Stimulated activated CD4-positive, alpha-beta T cell treated with anti-CD3 and anti-CD28 coated beads, Interleukin-2, amount 100 ng/mL, for 24 hours (primary cell): Measurements from ENCODE around the gene GCDH.
"Not testable (repeated sequence)": the region's sequence is repeated elsewhere in the genome, so short reads cannot be mapped to it uniquely, and the experiment has no call there.

ENCODE experiments used
- DNase-seq, 2 donors: peaks; one replicate each; pipeline ENCODE4 v3.0.0-alpha.2; 2020

Gene GCDH

DNA sequence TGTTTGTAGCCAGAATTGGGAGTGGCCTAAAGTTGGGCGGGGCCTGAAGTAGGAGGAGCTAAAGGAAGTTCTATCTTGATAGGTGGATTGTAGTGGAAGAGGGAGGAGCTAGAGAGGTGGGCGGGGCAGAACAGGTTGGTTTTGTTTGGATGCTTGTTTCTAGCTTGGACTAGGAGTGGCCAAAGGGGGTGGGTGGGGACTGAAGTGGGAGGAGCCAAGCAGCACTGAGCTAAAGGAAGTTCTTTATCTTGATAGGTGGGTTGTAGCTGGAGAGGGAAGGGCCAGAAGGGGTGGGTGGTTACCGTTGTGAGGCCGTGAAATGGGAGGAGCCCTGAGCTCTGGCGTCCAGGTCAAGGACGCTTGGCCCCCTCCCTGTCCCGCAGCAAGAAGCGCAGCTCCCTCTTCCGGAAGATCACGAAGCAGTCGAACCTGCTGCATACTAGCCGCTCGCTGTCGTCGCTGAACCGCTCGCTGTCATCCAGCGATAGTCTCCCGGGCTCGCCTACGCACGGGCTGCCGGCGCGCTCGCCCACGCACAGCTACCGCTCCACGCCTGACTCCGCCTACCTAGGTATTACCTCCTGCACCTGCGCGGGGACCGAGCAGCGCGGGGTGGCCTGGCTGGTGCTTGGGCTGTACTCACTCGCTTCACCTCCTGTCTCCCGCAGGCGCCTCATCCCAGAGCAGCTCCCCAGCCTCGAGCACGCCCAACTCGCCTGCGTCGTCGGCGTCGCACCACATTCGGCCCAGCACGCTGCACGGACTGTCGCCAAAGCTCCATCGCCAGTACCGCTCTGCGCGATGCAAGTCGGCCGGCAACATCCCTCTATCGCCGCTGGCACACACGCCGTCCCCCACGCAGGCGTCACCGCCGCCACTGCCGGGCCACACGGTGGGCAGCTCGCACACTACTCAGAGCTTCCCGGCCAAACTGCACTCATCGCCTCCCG lies 17.7 kb upstream of the GCDH start:
- peak; percentile 50 to 63 for DNase-seq

DNA sequence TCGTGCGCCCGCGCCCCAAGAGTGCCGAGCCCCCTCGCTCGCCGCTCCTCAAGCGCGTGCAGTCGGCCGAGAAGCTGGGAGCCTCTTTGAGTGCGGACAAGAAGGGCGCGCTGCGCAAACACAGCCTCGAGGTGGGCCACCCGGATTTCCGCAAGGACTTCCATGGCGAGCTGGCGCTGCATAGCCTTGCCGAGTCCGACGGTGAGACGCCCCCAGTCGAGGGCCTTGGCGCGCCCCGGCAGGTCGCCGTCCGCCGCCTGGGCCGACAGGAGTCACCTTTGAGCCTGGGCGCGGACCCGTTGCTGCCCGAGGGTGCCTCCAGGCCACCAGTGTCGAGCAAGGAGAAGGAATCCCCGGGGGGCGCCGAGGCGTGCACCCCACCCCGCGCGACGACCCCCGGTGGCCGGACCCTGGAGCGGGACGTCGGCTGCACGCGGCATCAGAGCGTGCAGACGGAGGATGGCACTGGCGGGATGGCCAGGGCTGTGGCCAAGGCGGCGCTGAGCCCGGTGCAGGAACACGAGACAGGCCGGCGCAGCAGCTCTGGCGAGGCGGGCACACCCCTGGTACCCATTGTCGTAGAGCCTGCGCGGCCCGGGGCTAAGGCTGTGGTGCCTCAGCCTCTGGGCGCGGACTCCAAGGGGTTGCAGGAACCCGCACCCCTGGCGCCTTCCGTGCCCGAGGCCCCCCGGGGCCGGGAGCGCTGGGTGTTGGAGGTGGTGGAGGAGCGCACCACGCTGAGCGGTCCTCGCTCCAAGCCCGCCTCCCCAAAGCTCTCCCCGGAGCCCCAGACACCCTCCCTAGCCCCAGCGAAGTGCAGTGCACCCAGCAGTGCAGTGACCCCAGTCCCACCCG lies 16.8 kb upstream of the GCDH start:
- DNase-seq: no peak

DNA sequence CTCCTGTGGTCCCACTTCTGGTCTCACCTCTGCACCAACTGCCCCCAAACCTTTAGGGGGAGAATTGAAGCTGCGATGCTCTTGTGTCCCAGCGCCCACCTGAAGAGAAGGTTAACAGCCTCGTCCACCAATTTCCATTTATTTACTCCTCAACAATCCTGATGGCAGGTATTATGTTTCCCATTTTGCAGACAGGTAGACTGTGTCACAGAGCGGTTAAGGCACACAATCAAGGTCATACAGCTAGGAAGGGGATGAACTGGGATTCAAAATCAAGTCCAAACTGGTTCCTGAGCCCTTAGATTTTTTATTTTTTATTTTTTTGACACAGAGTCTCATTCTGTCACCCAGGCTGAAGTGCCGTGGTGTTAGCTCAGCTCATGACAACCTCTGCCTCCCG lies 15.9 kb upstream of the GCDH start:
- DNase-seq: no peak

DNA sequence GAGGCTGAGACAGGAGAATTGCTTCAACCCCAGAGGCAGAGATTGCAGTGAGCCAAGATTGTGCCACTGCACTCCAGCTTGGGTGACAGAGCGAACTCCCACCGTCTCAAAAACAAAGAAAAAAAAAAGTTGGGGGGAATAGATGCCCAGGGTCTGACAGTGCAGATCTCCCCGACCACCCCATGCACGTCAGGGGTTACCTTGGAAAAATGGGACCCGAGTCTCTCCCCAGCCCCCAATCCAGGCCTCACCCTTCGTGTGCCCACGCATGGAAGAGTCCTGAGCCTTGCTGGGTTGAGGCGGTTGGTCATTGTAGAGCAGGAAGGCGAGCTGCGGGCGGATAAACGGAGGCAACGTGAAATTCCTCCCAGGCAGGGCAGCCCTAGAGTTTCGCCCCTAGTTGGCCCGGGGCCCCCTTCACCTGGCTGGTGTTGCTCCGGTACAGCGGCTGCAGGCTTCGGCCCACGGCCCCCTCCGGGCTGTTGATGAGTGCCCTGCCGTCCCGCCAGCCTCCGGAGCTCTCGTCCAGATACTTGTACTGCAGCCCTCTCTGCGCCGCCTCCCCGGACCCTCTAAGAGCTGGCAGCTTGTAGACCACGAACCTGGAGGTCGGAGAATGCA lies 10.3 kb upstream of the GCDH start:
- peak in 1 of 2 donors; percentile 31 for DNase-seq

DNA sequence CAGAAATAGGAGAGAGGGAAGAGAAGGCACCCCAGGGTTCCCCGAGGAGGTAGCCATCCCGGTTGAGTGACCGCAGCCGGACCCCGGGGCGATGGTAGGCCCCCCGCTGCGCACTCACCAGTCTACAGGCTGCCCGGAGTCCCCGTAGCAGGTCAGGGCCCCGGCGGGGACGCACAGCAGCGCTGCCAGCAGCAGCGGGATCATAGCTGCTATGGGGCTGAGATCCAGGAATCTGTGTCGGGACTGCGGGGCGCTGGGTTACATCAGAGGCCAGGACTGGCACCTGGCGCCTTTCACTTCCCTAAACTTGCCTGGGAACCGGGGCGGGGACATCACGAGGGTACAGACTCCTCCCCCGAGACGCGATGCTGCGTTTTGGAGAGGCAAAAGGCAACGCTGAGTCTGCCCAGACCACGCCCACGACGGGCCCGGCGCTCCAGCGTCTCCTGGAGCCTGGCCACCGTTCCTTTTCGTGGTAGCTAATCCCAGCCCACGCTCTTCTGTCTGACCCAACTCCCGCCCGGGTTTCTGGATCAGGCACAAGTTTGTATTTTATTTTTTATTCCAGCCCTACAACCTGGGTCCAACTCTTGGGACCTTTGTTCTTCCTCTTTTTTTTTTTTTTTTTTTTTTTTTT lies 9.7 kb upstream of the GCDH start, which contains the start of gene DNASE2:
Gene DNASE2 (minus strand): TSS at position 278 of the 637 bp plus-strand sequence. CDS start 74 bp downstream, at position 204.
- peak; percentile 92 to 97 for DNase-seq

DNA sequence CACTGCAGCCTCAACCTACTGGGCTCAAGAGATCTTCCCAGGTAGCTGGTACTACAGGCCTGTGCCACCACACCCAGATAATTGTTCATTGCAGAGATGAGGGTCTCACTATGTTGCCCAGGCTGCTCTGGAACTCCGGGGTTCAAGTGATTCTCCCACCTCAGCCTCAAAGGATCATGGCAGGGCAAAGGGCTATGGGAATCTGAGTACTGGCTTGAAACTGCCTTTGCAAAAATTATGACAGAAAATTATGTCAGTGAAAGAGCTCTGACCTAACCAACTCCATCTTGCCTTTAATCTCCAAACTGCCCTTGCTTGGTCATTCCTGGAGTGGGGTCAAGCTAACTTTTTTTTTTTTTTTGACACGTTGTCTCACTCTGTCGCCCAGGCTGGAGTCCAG lies 8.4 kb upstream of the GCDH start:
- DNase-seq: no peak

DNA sequence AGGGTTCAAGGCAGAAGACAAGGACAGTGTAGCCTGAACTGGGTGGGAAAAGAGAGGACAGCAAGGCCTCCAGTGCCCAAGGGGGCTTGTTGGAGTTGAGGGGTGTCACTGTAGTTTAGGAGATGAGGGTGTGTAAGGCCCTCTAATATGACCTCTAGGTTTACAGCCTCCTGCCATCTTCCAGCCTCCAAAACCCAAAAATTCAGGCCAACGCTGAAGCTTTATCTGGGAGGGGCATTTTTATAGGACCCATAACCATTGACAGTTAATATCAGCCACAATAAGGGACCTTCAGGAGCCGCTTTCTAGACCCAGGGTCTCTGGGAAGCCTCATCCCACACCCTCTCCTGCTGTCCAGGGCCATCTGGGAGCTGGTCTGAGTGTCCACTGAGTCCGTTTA lies 6.8 kb upstream of the GCDH start:
- DNase-seq: no peak

DNA sequence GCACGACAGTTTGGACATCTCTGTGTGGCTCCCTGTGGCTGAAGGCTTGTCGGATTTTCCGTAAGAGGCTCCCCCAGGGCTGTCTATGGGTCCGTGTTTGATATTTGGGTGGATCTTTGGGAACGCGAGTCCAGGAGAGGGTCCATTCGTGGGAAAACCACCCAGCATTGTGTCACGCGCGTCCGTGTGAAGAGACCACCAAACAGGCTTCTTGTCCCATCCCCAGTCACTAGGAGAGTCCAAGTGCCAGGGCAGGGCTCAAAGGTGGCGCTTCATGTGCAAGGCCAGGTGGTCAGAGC lies 6.4 kb upstream of the GCDH start:
- no peak for DNase-seq

DNA sequence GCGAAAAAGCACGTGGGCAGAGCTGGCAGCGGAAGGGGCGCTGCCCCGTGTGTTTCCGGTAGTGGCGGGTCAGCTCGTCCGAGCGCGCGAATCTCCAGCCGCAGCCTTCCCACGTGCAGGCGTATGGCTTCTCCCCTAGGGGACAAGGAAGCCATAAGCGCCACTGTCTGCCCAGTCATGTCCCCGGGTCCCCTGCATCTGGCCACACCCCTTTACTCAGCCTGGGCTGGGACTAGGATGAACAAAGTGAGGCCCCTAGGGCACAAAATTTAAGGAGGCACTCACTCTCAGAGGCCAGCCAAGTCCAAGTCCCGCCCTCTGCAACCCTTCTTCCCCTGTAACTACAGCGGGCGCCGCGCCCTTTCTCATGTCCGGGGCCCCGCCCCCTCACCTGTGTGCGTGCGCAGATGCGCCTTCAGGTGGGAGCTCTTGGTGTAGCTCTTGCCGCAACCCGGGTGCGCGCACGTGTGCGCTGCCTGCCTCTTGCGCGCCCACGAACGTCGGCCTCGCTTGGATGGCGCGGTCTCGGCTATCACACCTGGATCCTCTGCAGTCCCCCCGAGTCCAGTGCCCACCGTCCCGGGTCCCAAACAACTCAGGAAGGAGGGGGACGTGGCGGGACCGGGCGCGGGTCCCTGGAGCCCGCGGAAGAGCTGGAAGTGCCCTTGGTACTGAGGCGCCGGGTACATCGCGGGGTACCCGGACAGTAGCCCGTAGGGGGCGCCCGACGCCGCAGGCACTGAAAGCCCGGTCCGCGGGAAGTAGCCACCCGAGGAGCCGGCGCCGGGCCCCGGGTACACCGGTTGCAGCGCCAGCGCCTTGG lies 5.8 kb upstream of the GCDH start:
- DNase-seq: peak; percentile 90 to 95

DNA sequence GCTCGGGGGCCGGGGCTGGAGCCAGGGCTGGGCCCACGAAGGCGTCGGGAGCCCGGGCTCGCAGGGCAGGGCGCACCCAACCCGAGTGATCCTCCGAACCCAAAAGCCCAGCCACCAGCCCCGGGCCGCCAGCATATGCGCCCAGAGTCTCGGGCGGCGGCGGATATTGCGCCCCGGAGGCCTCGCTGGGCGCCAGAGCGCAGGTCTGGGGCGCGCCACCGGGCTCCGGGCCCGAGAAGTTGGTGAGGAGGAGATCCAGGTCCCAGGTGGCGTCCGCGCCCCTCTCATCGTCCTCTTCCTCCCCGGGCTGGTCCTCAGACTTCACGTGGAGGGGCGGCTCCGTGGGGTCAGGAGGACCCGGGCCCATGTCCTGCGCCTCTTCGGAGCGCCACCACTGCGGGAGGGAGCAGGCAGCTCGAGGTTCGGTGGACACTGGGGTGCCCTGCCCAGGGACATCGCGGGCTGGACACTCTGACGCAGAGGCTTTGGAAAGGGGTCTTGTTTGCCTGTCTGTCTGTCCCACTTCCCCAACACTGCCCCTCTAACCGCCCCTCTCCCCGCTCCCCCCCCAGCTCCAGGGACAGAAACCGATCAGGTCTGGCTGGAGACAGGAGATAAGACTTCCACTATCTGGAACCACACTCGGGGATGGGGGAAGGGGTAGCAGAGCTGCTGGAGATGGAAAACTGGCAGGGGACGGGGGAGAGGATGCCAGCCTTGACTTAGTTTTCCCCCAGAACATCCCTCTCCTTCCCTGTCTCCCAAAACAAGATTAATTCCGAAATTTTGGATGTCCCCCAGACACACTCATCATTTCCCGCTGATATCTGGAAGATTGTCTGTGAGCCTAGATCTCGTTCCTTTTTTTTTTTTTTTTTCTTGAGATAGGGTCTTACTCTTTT lies 5.0 kb upstream of the GCDH start:
- DNase-seq: no peak

DNA sequence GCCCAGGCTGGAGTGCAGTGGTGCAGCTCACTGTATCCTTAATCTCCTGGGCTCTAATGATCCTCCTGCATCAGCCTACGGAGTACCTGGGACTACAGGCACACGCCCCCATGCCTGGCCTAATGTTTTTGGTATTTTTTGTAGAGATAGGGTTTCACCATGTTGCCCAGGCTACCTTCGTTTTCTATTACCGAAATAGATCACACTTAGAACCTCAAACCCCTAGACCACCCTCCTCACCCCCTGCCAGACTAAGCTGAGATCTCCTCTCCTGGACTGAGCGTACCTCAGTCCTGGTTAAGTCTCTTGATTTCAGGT lies 4.3 kb upstream of the GCDH start:
- DNase-seq: no peak

DNA sequence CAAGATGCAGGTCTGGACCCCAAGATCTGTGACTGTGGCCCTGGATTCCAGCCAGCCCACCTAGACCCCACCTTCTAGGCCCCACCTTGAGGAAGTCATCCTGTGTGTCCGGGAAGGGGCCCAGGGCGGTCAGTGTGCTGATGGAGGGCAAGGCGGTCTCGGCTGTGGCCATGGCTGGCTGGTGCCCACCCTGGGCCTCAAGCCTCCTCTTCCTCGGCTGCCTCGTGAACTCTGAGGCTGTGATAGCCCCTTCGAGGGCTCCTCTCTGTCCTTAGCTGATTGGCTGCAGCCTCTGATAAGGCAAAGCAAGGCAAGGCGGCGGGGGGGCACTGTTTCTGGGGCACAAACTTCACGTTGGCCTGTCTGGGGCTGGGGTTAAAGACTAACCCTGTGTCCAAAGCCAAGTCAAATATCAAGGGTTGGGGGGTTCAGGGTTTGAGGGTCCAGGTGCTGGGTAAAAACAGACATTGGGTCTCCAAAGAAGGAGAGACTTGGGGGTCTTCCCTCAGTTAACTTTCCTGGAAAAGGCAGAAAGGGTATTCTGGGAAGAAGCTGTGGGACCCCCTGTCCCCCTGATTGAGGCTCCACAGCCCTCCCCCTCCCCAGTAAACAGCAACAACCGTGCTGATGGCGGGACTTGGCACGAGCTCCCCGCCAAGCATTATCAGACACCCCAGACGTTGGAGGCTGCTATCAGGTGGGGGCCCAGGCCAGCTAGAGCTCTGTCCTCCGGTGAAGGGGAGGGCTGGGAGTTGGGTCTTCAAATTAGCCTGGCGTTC lies 3.8 kb upstream of the GCDH start, which contains the start of gene KLF1:
Gene KLF1 (minus strand): TSS at position 233 of the 779 bp plus-strand sequence. CDS start 61 bp downstream, at position 172.
- DNase-seq: no peak

DNA sequence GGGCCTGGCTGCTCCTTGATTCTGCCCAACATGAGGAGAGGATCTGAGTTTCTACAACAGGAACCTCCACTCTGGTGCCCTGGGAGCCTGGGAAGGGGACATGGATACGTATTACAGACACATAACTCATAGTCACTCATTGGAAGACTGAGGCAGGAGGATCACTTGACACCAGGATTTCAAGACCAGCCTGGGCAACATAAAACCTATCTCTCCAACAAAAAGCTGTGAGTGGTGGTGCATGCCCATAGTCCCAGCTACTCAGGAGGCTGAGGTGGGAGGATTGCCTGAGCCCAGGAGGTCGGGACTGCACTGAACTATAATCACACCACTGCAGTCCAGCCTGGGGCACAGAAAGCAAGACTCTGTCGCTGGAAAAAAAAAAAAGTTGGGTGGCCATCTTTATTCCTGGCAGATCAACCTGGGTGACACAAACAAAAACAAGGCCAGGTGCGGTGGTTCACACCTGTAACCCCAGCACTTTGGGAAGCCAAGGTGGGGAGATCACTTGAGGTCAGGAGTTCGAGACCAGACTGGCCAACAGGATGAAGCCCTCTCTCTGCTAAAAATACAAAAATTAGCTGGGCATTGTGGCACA lies 2.9 kb upstream of the GCDH start:
- no peak for DNase-seq

DNA sequence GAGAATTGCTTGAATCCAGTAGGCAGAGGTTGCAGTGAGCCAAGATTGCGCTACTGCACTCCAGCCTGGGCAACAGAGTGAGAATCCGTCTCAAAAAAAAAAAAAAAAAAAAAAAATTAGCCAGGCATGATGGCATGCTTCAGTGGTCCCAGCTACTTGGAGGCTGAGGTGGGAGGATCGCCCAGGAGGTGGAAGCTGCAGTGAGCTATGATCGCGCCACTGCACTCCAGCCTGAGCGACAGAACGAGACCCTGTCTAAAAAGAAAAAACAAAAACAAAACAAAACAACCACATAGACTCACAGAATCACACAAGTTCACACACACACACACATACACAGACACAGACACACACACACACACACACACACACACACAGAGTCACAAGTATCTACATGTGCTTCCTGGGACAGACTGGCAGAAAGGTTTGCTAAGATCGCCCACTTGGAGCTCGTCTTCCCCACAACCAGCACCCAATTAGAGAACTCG lies 617 bp upstream of the GCDH start:
- not testable (repeated sequence) for DNase-seq

DNA sequence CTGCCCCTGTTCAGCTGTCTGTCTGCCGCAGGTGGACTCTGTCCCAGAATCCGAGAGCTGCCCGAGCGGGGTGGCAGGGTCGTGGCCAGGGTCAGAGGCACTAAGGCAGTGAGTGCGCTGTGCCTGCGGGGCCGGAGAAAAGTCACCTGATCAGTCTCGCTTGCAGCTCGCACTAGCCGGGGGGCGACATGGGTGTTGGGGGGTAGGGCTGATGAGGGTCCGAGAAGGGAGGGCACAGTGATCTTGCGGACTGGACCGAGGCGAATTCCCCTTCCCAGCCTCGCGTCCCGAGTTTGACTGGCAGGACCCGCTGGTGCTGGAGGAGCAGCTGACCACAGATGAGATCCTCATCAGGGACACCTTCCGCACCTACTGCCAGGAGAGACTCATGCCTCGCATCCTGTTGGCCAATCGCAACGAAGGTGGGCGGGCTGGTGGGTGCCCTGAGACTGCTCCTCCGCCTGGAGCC lies 627 bp downstream of the GCDH start:
- DNase-seq: no peak

DNA sequence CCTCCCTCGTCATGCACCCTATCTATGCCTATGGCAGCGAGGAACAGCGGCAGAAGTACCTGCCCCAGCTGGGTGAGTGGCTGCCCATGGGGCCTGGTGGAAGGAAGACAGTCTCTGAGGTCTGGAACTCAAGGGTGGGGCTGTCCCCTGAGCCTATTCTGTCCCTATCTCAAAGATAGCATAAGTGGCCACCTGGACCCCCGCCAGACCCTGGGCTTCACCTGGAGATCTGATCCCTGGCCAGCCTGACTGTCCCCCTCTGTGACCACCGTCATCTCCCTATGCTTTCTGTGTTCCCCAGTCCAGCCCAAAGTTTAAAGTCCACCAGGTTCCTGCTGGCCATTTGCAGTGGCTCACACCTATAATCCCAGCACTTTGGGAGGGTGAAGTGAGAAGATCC lies 2.6 kb downstream of the GCDH start:
- DNase-seq: no peak

DNA sequence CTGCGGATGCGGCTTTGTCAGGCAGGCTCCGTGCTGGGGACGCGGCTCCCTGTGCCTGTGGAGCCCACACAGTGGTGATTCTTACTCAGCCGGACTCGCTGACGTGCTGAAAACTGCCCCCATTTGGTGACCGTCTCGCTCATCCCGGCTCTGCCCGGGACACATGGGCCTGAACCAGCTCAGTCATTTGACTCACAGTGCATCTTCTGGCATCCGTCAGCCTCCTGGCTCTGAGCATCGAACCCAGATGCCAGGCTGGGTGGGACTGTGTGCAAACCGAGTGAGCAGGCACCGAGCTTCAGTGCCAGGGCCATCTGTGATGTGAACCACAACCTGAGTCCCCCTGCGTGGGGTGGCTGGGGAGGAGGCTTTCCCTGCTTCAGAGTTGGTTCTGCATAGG lies 5.5 kb downstream of the GCDH start:
- DNase-seq: no peak

DNA sequence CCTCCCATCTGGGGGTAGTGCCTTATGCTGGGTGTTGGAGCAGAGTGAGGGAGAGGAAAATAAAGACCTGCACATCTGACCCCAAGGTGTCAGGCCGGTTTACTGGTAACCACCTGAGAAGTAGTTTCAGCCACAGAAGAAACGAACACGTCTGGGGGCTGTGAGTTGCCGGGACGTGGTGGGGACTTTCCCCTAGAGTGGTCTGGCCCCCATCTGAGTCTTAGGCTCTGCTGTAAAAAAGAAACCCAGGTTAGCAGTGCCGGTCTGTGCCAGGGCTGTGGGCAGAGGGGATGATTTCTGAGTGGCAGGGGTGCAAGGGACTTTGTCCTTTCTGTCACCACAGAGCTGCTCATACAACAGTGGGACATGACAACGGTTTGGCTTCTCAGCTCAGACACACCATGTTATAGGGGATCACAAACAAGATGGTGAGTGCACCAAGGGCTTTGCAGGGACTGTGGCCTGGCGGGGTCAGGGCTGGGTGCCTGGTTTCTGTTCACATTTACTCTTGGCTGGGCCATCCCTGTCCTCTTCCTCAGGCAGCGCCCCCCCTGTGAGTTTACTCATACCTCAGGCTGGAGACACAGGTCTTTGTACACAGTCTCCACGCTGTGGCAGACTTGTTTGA lies 9.0 kb downstream of the GCDH start:
- no peak for DNase-seq

DNA sequence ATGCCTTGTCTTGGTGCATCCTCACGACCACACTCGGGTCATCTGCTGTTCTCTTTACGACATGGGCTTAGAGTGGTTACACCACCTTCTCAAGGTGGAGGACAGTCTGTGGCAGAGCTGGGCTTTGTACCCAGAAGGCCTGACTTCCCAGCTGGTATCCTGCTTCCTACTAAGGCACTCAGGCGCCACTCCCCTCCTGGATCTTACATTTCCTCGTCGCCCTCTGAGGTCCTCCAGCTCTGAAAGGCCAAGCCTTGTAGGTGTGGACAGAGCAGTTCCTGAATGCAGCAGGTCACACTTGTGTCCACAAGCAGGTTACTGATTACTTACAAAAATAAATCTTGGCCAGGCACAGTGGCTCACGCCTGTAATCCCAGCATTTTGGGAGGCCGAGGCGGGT lies 16.2 kb downstream of the GCDH start:
- DNase-seq: no peak
